Posterior cingulate gyrus (tissue), 11 donors: Measurements from ENCODE around the gene PHPT1.
"Not testable (repeated sequence)": the region's sequence is repeated elsewhere in the genome, so short reads cannot be mapped to it uniquely, and the experiment has no call there.

Source experiments
- DNase-seq, 10 donors: peaks; one replicate each; pipeline versions ENCODE4 v3.0.0 to v3.0.0-alpha.2; 2020 to 2021; ENCODE audit warnings: mixed read lengths in 3 of 10
- intact Hi-C: fragments of 100-400 bp; cut with DNase I; formaldehyde crosslinking; loops from one replicate; pipeline ENCODE4 v1.15.1; 2023

The PHPT1 gene

DNA sequence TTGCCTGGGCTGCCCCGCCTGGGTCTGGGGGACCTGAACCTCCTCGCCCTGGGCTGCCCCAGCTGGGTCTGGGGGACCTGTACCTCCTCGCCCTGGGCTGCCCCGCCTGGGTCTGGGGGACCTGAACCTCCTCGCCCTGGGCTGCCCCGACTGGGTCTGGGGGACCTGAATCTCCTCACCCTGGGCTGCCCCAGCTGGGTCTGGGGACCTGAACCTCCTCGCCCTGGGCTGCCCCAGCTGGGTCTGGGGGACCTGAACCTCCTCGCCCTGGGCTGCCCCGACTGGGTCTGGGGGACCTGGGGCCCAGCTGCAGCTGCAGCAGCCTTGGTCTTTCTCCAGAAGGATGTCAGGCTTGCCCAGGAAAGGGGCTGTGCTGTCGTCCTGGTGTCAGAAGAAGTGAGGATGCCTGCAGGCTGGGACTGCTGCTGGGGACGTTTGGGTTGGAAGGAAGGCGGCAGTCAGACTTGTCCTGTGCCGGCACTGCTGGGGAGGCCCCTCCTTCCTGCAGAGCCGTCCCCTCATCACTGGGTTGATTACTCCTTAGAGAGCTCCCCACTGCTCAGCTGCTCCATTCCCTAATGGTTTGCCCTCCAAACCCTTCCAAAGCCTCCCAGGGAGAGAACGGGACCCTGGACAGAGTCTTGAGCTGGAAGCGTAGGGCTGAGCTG lies 15.7 kb upstream of the PHPT1 start:
- DNase-seq, intact Hi-C loops: not testable (repeated sequence)

DNA sequence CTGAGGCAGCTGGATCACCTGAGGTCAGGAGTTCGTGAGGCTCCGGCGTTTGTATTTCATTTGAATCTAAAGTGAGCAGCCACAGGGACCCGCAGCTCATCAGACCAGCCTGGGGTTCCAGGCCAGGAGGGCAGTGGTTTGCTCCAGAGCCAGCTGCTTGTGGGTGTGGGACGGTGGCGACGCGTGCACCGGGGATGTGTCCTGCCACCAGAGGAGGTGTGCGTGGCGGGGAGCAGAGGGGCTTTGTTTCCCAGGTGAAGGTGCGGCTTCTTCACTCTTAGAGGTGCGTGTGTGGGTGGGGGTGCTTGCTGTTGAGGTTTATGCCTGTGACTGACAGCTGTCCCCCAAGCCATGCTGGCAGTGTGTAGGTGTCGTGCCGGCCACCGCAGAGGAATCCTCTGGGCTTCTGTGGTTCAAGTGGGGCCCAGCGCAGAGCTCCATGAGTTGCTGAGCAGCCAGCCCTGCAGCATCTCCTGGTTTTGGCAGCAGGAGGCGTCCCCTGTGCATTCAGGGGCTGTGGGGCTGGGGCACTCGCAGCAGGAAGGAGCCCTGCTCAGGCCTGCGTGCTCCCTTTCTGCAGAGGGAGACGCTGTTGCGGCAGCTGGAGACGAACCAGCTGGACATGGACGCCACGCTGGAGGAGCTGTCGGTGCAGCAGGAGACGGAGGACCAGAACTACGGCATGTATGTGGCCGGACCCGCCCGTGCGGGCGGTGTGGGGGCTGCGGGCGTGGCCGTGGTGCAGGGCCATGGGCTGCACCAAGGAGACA lies 13.9 kb upstream of the PHPT1 start:
- intact Hi-C loops, result no loop called here
- no peak for DNase-seq

DNA sequence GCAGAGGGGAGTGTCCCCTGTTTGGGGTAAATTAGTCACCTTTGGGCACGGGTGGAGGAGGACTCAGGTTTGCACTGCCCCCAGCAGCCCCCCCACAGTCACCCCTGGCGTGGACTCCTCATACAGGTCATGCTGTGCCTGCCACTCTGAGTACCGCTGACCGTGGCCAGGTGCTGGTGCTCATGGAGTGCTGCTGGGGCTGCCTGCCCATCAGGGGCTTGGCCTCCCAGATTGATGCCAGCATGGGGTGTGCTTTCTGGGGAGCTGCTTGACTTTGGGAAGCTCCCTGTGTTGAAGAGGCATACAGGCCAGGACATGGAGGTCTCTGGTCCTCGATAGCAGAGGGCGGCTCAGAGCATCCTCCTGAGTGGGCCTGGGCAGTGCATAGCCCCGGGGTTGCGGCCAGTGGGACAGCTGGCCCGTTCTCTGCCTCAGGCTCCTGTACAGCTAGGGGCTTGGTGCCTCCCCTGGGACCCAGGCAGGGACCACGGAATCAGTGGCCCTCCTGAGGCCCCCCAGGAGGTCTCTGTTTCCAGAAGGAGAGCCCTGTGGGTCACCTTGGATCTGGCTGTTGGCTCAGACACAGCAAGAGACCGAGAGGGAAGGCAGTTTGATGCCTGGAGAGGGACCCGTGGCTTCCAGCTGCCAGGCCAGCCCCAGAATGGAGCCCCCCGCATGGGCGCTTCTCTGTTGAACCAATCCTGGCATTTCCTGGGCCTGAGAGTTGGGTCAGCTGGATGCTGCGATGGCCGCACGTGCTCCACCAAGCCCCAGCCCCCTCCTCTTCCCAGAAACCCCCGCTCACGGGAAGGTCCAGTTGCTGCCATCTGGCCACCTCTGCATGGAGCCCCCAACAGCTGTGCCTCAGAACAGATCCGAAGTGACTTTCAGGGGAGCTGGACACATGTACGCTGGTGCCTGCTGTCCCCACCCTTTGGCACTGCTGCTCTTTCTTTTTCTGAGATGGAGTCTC lies 13.0 kb upstream of the PHPT1 start:
- intact Hi-C loops, result no loop called here
- DNase-seq, result no peak

- no peak for DNase-seq
- intact Hi-C loops, result no loop called here
These were observed 11.9 kb upstream of the PHPT1 start for GRCh38 chr9:136837146-136837855.

GRCh38 chr9:136837856-136838277 lies 11.3 kb upstream of the PHPT1 start:
- DNase-seq, intact Hi-C loops: not testable (repeated sequence)

- no peak for DNase-seq
- intact Hi-C loops, result no loop called here
These were observed 10.6 kb upstream of the PHPT1 start for GRCh38 chr9:136838314-136839228.

- intact Hi-C loops, result loop anchor here (5.0 to 10.0 kb wide), 3 partner anchors 32 to 105 kb away; partner anchors contain the start of genes C8G, FBXW5, RABL6 and TMEM141
- no peak for DNase-seq
These were observed 9.7 kb upstream of the PHPT1 start for GRCh38 chr9:136839229-136840139.

DNA sequence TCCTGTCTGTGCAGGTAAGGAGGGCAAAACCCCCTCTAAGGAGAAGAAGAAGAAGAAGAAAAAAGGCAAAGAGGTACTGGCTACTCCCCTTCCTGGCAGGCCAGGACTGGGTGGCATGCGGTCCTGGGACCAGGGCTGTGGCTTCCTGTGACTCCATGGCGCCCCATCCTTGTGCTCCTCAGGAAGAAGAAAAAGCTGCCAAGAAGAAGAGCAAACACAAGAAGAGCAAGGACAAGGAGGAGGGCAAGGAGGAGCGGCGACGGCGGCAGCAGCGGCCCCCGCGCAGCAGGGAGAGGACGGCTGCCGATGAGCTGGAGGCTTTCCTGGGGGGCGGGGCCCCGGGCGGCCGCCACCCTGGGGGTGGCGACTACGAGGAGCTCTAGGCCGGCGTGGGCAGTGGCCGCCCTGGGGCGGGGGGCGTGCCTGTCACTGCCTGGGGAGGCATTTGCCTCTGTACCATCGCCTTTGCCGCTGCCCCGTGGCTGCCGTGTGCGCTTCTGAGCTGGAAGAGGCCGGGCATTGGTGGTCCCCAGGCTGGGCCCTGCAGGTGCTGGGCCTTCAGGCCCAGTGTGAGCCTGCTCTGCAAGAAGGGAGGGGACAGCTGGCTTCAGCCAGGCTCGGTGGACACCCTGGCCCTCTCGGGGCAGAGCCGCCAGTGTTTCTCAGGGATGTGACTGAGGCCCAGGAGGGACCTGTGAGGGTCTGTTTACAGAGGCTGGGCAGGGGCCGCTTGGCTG lies 8.9 kb upstream of the PHPT1 start:
- intact Hi-C loops, result loop anchor here (5.0 to 10.0 kb wide), 3 partner anchors 33 to 104 kb away; partner anchors contain the start of genes C8G, FBXW5, RABL6 and TMEM141
- DNase-seq, result no peak

DNA sequence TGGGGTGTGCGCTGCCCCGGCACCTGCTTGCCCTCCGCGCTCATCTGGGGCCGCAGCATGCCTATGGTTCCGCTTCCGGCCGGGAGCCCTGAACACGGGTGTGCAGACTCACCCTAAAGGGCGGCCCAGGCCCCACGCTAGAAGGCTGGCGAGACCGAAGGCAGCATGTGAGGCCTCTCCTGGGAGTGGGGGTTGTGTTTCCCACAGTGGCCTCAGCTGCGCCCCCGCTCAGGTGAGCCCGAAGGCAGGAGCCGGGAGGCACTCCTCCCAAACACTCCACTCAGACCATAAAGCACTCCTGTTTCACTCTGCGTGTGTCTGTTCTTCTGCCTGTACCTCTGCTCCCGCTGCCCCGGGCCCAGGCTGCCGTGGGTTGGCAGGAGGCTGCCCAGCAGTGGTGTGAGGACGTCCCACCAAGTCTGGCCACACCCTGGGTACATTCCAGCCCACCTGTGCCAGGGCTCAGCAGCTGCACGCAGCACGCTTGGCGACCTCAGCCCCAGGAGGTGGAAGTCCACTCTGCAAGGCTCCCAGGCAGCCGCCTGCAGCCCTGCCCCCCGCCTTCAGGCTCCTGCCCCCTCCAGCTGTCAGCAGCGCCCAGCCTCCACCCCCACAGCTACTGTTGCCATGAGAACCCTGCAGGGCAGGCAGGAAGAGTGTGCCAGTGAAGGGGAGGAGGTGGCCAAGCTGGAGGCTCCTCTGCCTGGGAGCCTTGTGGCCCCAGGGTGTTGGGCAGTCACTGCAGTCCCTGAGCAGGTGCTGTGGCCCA lies 8.1 kb upstream of the PHPT1 start:
- DNase-seq, result peak; percentile 64 to 98 (median 84)
- intact Hi-C loops, result loop anchor here (5.0 to 10.0 kb wide), 3 partner anchors 34 to 104 kb away; partner anchors contain the start of genes C8G, FBXW5, RABL6 and TMEM141

GRCh38 chr9:136841646-136842379 lies 7.4 kb upstream of the PHPT1 start:
- not testable (repeated sequence) for DNase-seq
- intact Hi-C loops, result loop anchor here (5.0 to 10.0 kb wide), 3 partner anchors 35 to 103 kb away; partner anchors contain the start of genes C8G, FBXW5, RABL6 and TMEM141

GRCh38 chr9:136842380-136842948 lies 6.7 kb upstream of the PHPT1 start, which contains the start of gene AJM1:
Gene AJM1, plus strand, starts transcription at chr9:136842478. Its CDS starts 1,937 bp downstream, at chr9:136844415.
- intact Hi-C loops, result loop anchor here (5.0 to 10.0 kb wide), 3 partner anchors 35 to 102 kb away; partner anchors contain the start of genes C8G, FBXW5, RABL6 and TMEM141
- DNase-seq, result peak; percentile 74 to 98 (median 84)

DNA sequence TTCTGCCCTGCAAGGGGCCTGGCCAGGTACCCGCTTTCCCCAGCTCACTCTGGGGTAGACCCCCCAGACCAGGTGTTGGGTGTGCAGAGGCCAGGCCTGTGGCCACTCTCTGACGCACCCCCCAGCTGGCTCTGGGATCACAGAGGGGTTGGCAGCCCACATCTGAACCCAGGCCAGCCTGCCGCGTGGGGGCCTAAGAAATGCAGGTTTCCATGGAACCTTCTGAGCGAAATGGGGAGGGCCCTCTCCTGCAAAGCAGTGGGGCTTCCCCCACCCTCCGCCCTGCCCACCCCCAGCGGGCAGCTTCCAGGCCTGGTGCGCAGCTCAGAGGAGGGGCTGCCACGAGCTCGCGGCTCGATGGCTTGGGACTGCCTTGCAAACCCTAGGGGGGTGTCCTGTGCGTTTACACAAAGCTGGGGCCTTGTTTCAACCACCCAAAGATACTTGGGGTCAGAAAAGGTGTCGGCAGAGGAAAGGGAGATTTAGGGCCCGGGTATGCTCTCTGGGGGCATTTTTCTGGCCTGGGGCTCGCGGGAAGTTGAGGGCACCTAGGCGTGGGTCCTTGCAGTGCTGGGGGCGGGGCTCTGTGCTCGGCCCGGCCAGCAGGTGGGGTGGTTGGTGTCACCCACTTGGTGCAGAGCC lies 5.9 kb upstream of the PHPT1 start:
- intact Hi-C loops, result loop anchor here (5.0 to 10.0 kb wide), 3 partner anchors 36 to 102 kb away; partner anchors contain the start of genes C8G, FBXW5, RABL6 and TMEM141
- DNase-seq, result not testable (repeated sequence)

DNA sequence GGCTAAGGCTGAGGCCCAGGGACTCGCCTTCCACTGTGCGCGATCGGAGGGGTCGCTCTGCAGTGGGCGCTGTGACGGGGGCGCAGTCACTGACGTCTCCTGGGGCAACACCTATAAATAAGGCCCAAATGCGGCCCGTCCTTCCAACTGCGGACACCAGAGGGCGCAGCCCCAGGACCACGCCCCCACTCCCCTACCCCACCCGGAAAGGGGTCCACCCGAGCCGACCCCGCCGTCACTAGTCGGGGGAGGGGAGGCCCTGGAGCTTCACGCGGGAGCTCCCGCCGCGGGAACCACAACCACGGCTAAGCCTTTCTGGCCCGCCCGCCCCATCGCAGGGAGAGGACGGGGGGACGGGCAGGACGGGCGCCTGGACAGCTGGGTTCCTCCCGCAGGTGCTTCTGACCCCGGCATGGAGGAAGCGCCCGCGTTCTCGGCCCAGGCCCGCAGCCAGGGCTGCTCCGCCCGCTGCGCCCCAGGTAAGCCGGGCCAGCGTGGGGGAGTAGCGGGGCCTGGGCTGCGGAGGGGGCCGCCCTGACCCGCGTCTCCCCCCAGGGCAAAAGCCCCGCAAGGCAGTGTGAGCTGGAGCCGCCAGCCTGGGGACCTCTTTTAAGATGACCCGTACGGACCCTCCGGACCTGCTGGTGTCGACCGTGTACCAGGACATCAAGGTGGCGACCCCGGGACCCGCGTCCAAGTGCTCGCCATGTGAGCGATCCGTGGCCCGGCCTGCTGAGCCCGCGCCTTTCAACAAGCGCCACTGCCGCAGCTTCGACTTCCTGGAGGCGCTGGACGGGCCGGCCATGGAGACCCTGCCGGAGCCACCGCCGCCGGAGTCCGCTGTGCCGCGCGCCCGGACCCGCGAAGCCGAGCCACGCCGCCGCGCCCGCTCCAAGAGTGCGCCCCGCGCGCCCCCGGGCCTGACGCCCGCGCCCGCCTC lies 5.1 kb upstream of the PHPT1 start:
- peak in 2 of 10 donors; percentile 45 to 53 for DNase-seq

More for the DNA sequence above, 5.1 kb upstream of the PHPT1 start:
- intact Hi-C loops, result loop anchor here (5.0 to 10.0 kb wide), 3 partner anchors 37 to 101 kb away; partner anchors contain the start of genes C8G, FBXW5, RABL6 and TMEM141
